HG02852 (cell line): ENCODE results near the gene PLAAT2.

Source experiments
- ATAC-seq: cut with Tn5 transposase; IDR thresholded peaks from one replicate; pipeline ENCODE4 v1.9.1; 2021; ENCODE audit warnings: mild to moderate bottlenecking, moderate library complexity; ENCODE audit not compliant: unreplicated experiment

PLAAT2 gene

DNA sequence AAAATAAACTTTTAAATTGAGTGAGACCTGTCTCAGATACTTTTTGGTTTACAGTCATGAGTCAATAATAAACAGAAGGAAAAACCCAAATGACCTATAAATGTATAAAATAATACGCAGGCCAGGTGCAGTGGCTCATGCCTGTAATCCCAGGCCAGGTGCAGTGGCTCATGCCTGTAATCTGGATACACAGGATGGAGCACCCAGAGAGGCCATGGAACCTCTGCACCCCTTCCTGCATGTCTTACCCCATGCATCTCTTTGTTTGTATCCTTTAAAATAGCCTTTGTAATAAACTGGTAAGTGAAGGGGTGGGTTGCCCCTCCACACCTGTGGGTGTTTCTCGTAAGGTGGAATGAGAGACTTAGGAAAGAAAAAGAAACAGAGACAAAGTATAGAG lies 35.5 kb downstream of the PLAAT2 start:
- ATAC-seq, result no peak

DNA sequence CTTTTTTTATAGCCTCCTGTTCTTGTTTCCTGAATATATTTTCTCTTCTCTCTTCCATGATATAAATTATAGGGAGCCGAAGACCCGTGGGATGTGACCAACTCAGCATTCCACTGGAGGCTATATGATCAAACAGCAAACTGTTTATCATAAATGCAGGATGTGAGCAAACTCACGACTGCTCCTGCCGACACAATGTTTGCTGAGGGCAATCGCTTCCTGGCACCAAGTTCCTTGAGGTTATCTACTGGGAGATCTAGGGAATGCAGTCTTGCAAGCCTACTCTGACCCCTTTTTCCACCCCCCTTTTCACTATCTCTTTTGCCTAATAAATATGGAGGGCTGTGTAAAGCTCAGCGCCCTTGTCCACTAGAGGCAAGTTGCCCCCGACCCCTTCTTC lies 40.0 kb downstream of the PLAAT2 start:
- ATAC-seq, result no peak

DNA sequence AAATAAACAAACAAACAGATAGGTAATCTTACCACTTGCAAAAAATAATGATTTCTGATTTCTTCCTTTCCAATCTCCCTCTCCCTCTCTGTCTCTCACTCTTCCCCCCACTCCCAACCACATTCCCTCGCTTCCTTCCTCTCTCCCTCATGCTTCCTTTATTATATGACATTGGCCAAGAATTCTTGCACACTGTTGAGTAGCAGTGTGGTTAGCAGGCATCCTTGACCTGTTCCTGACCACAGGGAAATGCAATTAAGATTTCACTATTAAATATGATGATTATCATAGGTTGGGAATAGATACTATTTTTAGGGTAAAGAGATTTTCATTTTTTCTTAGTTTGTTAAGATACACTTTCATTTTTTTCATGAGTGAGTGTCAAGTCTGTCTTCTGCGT lies 41.3 kb downstream of the PLAAT2 start:
- no peak for ATAC-seq

- no peak for ATAC-seq
These were observed 42.5 kb downstream of the PLAAT2 start for GRCh38 chr11:63520606-63521170.

DNA sequence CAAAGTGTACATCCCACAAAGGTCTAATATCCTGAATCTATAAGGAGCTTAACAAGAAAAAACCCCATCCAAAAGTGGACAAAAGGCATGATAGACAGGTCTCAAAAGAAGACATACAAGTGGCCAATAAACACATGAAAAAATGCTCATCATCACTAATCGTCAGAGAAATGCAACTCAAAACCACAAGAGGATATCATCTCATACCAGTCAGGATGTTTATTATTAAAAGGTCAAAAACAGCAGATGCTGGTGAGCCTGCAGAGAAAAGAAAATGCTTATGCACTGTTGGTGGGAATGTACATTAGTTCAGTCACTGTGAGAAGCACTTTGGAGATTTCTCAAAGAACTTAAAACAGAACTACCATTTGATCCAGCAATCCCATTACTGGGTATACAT lies 44.6 kb downstream of the PLAAT2 start:
- no peak for ATAC-seq

GRCh38 chr11:63517156-63517555 lies 46.0 kb downstream of the PLAAT2 start:
- no peak for ATAC-seq

DNA sequence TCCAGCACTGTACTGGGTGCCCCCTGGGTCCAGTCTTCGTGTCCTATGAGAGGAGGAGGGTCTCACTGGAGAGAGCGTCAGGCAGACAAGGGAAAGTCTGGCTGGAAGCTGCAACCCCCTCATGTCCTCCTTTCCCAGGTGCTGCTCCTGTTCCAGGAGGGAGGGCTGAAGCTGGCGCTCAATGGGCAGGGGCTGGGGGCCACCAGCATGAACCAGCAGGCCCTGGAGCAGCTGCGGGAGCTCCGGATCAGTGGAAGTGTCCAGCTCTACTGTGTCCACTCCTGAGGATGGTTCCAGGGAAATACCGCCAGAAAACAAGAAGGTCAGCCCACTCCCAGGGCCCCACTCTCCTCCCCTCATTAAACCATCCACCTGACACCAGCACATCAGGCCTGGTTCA lies 47.1 kb downstream of the PLAAT2 start:
- no peak for ATAC-seq

DNA sequence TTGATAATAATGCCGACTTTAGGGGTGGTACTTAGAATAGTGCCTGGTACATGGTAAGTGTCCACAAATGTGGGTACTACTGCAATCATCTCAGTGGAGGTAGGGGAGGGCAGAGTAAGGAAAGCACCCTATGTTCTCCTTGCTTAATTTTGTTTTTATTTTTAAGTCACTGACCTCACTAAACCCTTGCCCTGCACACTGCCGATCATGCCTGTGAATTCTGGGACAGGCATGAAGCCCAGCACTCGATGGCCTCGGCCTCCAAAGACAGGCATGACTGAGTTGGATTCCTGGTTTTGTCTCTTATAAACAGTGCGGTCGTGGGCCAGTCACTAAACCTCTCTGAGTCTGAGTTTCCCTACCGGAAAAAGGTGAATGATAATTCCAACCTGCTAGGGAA lies 50.4 kb downstream of the PLAAT2 start:
- no peak for ATAC-seq

DNA sequence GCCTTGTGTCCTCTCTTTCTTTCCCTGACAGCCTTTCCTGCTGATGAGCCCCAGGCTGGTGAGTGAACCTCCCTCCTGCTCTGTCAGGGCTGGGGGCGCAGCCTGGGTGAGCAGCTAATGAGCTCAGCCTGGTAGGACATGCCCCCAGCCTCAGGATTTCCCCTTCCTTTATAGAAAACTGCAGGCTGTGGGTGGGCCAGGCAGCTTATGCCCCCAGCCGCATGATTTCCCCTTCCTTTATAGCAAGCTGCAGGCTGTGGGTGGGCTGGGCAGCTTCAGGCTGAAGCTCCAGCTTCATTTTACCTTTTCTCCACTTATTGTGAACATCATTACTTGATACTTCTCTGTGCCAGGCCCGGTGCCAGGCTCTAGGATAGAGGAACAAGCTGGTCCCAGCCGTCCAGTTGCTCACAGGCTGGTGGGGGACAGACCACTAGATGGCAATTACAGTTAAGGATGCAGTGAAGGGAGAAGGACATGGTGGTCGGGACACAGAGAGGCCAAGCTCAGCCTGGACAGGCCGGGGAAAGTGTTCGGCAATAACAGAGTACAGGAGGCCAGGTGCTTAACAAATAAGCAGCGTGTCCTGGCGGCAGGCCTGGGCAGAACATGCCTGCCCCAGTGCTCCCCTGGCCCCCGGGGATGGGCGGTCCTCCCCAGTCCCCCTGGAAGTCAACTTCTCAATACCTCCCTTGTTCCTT lies 52.0 kb downstream of the PLAAT2 start:
- ATAC-seq, result no peak

GRCh38 chr11:63510360-63511047 lies 52.7 kb downstream of the PLAAT2 start:
- no peak for ATAC-seq

DNA sequence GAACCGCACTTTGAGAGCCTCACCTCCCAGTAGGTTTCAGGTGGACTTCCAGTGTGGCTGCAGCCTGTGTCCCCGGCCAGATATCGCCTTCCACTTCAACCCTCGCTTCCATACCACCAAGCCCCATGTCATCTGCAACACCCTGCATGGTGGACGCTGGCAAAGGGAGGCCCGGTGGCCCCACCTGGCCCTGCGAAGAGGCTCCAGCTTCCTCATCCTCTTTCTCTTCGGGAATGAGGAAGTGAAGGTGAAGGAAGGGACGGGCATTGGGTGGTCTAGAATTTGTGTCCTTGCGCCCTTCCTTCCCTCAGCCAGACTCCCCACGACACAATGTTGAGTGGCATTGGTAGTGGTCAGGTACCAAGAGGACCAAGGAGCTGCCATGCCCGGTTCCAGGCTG lies 54.4 kb downstream of the PLAAT2 start:
- ATAC-seq, result no peak

DNA sequence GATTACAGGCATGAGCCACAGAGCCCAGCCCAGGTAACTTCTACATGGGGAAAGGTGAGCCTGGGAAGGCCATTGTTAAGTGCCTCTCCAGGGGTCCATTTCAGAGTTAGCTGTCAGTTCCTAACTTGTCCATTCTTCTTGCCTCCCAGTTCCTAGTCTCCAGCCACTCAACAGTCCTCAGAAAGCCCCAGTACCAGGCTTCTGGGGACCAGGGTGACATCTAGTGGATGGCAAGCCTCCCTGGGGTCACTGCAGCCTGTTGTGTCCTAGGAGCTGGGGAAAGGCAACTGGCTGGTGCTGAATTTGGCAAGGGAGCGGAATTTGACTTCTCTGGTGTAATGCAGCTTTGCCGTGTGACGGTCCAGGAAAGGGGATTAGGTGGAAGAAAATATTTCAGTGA lies 55.2 kb downstream of the PLAAT2 start:
- no peak for ATAC-seq

DNA sequence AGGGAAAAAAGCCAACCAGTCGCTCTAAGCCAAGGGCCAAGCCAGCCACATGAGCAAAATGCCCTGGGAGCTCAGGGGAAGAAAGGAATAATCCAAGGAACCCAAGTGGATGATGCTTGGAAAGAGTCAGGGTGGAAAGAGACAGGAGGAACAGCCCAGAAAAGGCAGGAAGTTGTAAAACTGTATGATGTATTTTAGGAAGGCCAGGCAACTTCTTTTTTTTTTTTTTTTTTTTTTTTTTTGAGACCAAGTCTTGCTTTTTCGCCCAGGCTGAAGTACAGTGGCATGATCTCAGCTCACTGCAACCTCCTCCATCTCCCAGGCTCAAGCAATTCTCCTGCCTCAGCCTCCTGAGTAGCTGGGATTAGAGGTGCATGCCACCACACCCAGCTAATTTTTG lies 55.7 kb downstream of the PLAAT2 start:
- ATAC-seq, result no peak

GRCh38 chr11:63506876-63507275 lies 56.3 kb downstream of the PLAAT2 start:
- ATAC-seq, result no peak

DNA sequence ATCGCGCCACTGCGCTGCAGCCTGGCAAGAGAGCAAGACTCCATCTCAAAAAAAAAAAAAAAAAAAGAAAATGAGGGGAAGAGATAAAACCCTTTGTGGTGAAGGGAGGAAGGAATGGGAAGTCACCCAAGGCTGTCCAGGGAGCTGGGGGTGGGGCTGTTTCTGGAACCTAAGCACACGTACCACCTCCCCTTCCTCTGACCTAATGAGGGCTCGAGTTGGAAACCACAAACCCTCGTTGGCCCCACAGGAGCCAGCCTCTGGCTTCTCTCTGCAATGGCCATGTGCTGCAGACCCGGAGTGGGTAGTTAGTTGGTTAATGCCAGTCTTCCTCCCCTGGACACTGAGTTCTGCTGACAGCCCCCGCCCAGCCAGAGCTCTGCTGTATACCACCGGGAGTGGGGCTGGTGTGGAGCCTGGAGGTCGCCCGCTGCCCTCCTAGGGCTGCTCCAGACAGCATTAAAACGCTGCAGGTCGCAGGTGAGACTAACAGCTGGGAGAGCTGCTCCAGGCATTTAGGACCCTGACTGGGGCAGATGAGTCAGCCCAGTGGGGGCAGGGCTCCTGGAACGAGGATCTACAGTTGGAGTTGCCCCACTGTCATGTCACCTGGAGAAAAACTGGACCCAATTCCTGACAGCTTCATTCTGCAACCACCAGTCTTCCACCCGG lies 57.2 kb downstream of the PLAAT2 start, which contains the start of gene LGALS12:
Gene LGALS12, plus strand, starts transcription at position 228 of the 672 bp plus-strand sequence. Its CDS starts 375 bp downstream, at position 603.
- ATAC-seq, result no peak

DNA sequence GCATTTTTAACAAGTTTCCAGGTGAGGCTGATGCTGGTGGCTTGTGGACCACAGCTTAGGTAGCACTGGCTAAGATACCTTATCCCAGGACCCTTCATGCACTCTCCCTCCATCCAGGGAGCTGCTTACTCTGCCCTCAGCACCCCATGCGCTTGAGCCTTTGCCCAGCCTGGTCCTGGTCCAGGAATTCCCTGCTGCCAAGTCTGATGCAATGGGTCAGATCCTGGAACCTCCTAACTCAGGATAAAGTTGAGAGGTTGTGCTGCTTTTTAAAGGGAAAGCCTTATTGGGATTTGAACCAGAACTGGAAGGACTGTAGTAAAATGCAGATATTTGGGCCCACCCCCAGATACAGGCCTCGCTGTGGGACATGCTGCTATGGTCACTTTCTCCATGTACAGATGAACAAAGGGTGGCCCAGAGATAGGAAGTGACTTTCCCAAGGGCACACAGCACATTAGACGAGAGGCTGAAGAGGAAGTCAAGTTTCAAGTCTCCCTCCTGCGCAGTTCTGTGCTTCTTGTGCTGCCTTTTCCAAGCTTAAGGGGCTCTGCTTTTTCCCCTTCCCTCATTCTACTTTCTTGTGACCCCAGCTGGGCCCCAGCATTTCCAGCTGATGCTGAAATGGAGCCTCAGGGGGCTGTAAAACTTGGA lies 58.1 kb downstream of the PLAAT2 start:
- no peak for ATAC-seq

DNA sequence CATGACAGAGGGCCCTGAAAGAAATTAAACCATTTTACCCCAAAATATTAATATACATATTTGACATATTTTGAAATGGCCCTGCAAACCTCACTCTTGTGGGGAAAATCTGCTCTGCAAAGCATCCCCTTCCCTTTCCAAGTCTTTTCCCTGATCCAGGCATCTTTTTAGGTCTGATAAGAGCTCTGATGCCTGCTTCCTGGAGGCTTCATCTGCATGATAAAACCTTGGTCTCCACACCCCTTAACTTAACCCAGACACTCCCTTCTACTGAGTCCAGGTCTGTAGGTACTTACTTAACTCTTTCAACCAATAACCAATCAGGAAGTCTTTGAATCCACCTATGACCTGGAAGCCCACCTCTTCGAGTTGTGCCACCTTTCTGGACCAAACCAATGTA lies 59.1 kb downstream of the PLAAT2 start:
- ATAC-seq, result no peak

GRCh38 chr11:63503492-63503891 lies 59.7 kb downstream of the PLAAT2 start:
- ATAC-seq, result no peak
